H1 (cell line): Measurements from ENCODE around the gene GYS2. TPM values are rescaled to one million over a fixed set of nuclear protein-coding genes. Genes with fewer than 3 reads are reported as not detected.

Experiments
- CTCF ChIA-PET: fragments of 300-600 bp; sonication (Branson Sonifier 250); formaldehyde crosslinking; loops from one replicate; lab custom pipeline; 2021; ENCODE audit not compliant: partially characterized antibody; lab: Charles Lee
- POLR2A ChIA-PET: fragments of 300-600 bp; sonication (Branson Sonifier 250); formaldehyde crosslinking; loops from one replicate; lab custom pipeline; 2021; ENCODE audit warnings: inconsistent platforms; ENCODE audit not compliant: partially characterized antibody; lab: Charles Lee
- DNase-seq, 2 experiments: peaks; one replicate each; pipeline versions ENCODE4 v3.0.0 to v3.0.0-alpha.2; 2010 to 2022; ENCODE audit warnings: low spot score in 2 of 2, low read depth in 1 of 2, mixed read lengths in 1 of 2
- FAIRE-seq: peaks from 2 replicates; lab custom pipeline; 2011; peaks lifted over from hg19 to GRCh38; lab: Jason Lieb, UNC
- H2AFZ ChIP-seq: 2 replicates; pipeline ENCODE4 v1.8.1; 2012; ENCODE audit warnings: low read length, inconsistent platforms
- H2AK5ac ChIP-seq: 2 replicates; pipeline ENCODE4 v1.6.1; 2013; ENCODE audit warnings: low read depth, low read length
- H2BK120ac ChIP-seq: replicated peaks from 2 replicates; pipeline ENCODE3; 2013; ENCODE audit warnings: low read depth, low read length, inconsistent platforms
- H2BK12ac ChIP-seq: 2 replicates; pipeline ENCODE4 v1.6.1; 2013; ENCODE audit warnings: low read depth, low read length
- H2BK15ac ChIP-seq: 2 replicates; pipeline ENCODE4 v1.6.1; 2013; ENCODE audit warnings: low read length
- H2BK20ac ChIP-seq: 2 replicates; pipeline ENCODE4 v1.6.1; 2013; ENCODE audit warnings: low read length
- H2BK5ac ChIP-seq: 2 replicates; pipeline ENCODE4 v1.6.1; 2013; ENCODE audit warnings: low read depth, low read length
- H3K14ac ChIP-seq: 2 replicates; pipeline ENCODE4 v1.6.1; 2013; ENCODE audit warnings: inconsistent platforms; ENCODE audit not compliant: insufficient read length
- H3K18ac ChIP-seq: 2 replicates; pipeline ENCODE4 v1.6.1; 2013; ENCODE audit warnings: low read length; ENCODE audit errors: extremely low read depth
- H3K23ac ChIP-seq: 2 replicates; pipeline ENCODE4 v1.6.1; 2013; ENCODE audit warnings: inconsistent platforms; ENCODE audit not compliant: insufficient read length
- H3K23me2 ChIP-seq: 2 replicates; pipeline ENCODE4 v1.6.1; 2013; ENCODE audit warnings: low read depth, low read length
- H3K27ac ChIP-seq: 2 replicates; pipeline ENCODE4 v1.6.1; 2011; ENCODE audit warnings: low read depth, low read length, inconsistent platforms
- H3K27me3 ChIP-seq, 4 experiments: replicated peaks in 1 of 4; 1 replicate in 1 of 4; 2 replicates in 3 of 4; pipeline versions ENCODE4 v1.6.1 to v1.8.1; 2011 to 2013; ENCODE audit warnings: low read length in 3 of 4, mild to moderate bottlenecking in 3 of 4, inconsistent platforms in 2 of 4, mixed read lengths in 2 of 4, moderate library complexity in 1 of 4; ENCODE audit not compliant: control insufficient read depth in 3 of 4, insufficient read depth in 3 of 4; ENCODE audit errors: extremely low read depth in 1 of 4
- H3K36me3 ChIP-seq, 4 experiments: 2 replicates each; pipeline versions ENCODE4 v1.6.1 to v1.8.1; 2011 to 2013; ENCODE audit warnings: mild to moderate bottlenecking in 4 of 4, low read length in 3 of 4, moderate library complexity in 2 of 4, control low read depth in 1 of 4, inconsistent platforms in 1 of 4; ENCODE audit not compliant: insufficient read depth in 4 of 4, control insufficient read depth in 2 of 4
- H3K4ac ChIP-seq: replicated peaks from 2 replicates; pipeline ENCODE3; 2013; ENCODE audit warnings: low read length, low read depth, mixed read lengths, inconsistent platforms; ENCODE audit not compliant: insufficient read length
- H3K4me1 ChIP-seq, 4 experiments: replicated peaks in 1 of 4; 1 replicate in 1 of 4; 2 replicates in 3 of 4; pipeline versions ENCODE4 v1.6.1 to v1.8.1; 2011 to 2013; ENCODE audit warnings: low read length in 3 of 4, inconsistent platforms in 2 of 4, mixed read lengths in 1 of 4; ENCODE audit not compliant: insufficient read depth in 4 of 4, control insufficient read depth in 3 of 4
- H3K4me2 ChIP-seq, 2 experiments: 2 replicates each; pipeline versions ENCODE4 v1.6.1 to v1.8.1; 2011 to 2013; ENCODE audit warnings: low read depth in 2 of 2, low read length in 2 of 2, control low read depth in 1 of 2, inconsistent platforms in 1 of 2, mild to moderate bottlenecking in 1 of 2; ENCODE audit not compliant: insufficient read depth in 1 of 2
- H3K4me3 ChIP-seq, 4 experiments: fragments of 200-600, 300-600 bp in 1 of 4; sonication (generic), shearing (Covaris generic), sonication (Bioruptor Twin) in 1 of 4; 2 replicates each; pipeline versions ENCODE4 v1.5.1 to v1.8.1; 2011 to 2016; ENCODE audit warnings: low read length in 4 of 4, low read depth in 3 of 4, control low read depth in 2 of 4, inconsistent platforms in 2 of 4, mild to moderate bottlenecking in 2 of 4, mixed read lengths in 1 of 4, moderate library complexity in 1 of 4; ENCODE audit not compliant: insufficient read depth in 2 of 4; ENCODE audit errors: extremely low read depth in 1 of 4
- H3K56ac ChIP-seq: replicated peaks from 2 replicates; pipeline ENCODE3; 2013; ENCODE audit warnings: low read depth, mild to moderate bottlenecking, mixed read lengths, low read length, inconsistent platforms; ENCODE audit not compliant: insufficient read length
- H3K79me1 ChIP-seq: 2 replicates; pipeline ENCODE4 v1.6.1; 2013; ENCODE audit warnings: low read depth, low read length, control low read depth
- H3K79me2 ChIP-seq, 2 experiments: 2 replicates each; pipeline versions ENCODE4 v1.6.1 to v1.8.1; 2012 to 2013; ENCODE audit warnings: low read length in 2 of 2, mild to moderate bottlenecking in 2 of 2, inconsistent platforms in 1 of 2; ENCODE audit not compliant: insufficient read depth in 2 of 2, control insufficient read depth in 1 of 2
- H3K9ac ChIP-seq, 4 experiments: replicated peaks in 1 of 4; 1 replicate in 1 of 4; 2 replicates in 3 of 4; pipeline versions ENCODE4 v1.6.1 to v1.8.1; 2011 to 2013; ENCODE audit warnings: low read depth in 3 of 4, low read length in 3 of 4, control low read depth in 2 of 4, mild to moderate bottlenecking in 2 of 4, moderate library complexity in 2 of 4, inconsistent platforms in 1 of 4; ENCODE audit errors: extremely low read depth in 1 of 4
- H3K9me3 ChIP-seq, 2 experiments: 2 replicates each; pipeline versions ENCODE4 v1.6.1 to v1.8.1; 2012 to 2013; ENCODE audit warnings: mild to moderate bottlenecking in 2 of 2, moderate library complexity in 2 of 2, control low read depth in 1 of 2, inconsistent platforms in 1 of 2, low read depth in 1 of 2, low read length in 1 of 2, mixed read lengths in 1 of 2; ENCODE audit not compliant: insufficient read depth in 2 of 2
- H4K20me1 ChIP-seq, 2 experiments: replicated peaks in 1 of 2; 2 replicates each; pipeline versions ENCODE3 to v1.8.1; 2011 to 2013; ENCODE audit warnings: inconsistent platforms in 2 of 2, low read length in 2 of 2, mild to moderate bottlenecking in 1 of 2; ENCODE audit not compliant: insufficient read depth in 2 of 2, control insufficient read depth in 1 of 2
- H4K5ac ChIP-seq: 2 replicates; pipeline ENCODE4 v1.6.1; 2013; ENCODE audit warnings: low read length, low read depth, mixed read lengths, inconsistent platforms; ENCODE audit not compliant: insufficient read length
- H4K8ac ChIP-seq: 2 replicates; pipeline ENCODE4 v1.8.0; 2013; ENCODE audit warnings: mild to moderate bottlenecking, moderate library complexity, low read length, inconsistent platforms; ENCODE audit not compliant: insufficient read depth; ENCODE audit errors: extremely low read depth
- H4K91ac ChIP-seq: replicated peaks from 2 replicates; pipeline ENCODE3; 2013; ENCODE audit warnings: low read length, mixed read lengths, inconsistent platforms; ENCODE audit not compliant: insufficient read length
- CBX8 ChIP-seq: fragments of 300-800, 300-1000 bp; sonication (generic); IDR thresholded peaks from 2 replicates; pipeline ENCODE4 v1.7.1; 2016; ENCODE audit warnings: low read depth, low read length, borderline replicate concordance
- CREB1 ChIP-seq: IDR thresholded peaks from 2 replicates; pipeline ENCODE4 v1.6.1; 2012; ENCODE audit warnings: inconsistent platforms
- KDM4A ChIP-seq: IDR thresholded peaks from one replicate; pipeline ENCODE4 v1.7.1; 2012; ENCODE audit warnings: low read depth, mild to moderate bottlenecking, moderate library complexity, low read length, inconsistent platforms; ENCODE audit not compliant: severe bottlenecking
- MAX ChIP-seq: IDR thresholded peaks from 2 replicates; pipeline ENCODE4 v1.6.1; 2012; ENCODE audit warnings: inconsistent platforms
- NANOG ChIP-seq: IDR thresholded peaks from 2 replicates; pipeline ENCODE4 v1.6.1; 2011; ENCODE audit warnings: low read length, low read depth, mild to moderate bottlenecking, inconsistent platforms; ENCODE audit not compliant: insufficient read depth, poor library complexity, severe bottlenecking
- NRF1 ChIP-seq: IDR thresholded peaks from 2 replicates; pipeline ENCODE4 v1.6.1; 2011; ENCODE audit warnings: mild to moderate bottlenecking, low read depth, low read length, improper control_type of control experiment
- PHF8 ChIP-seq: fragments of 200-600 bp; sonication (generic); conservative IDR thresholded peaks from 2 replicates; pipeline ENCODE4 v1.7.1; 2012; ENCODE audit warnings: low read depth, mild to moderate bottlenecking, inconsistent platforms, low read length, moderate library complexity
- POLR2AphosphoS5 ChIP-seq: IDR thresholded peaks from 2 replicates; pipeline ENCODE4 v1.6.1; 2011; ENCODE audit warnings: low read depth, low read length
- ZNF274 ChIP-seq: IDR thresholded peaks from 2 replicates; pipeline ENCODE4 v1.7.0; 2012; ENCODE audit warnings: low read length, borderline replicate concordance; ENCODE audit errors: extremely low read depth
- WGBS, 2 experiments: shearing (Covaris generic) in 1 of 2; methylation state at CpG; one replicate each; pipeline versions ENCODE4 v1.1.6 to v1.1.7; 2013 to 2015; ENCODE audit warnings: low lambda C conversion rate in 2 of 2, mixed read lengths in 2 of 2, inconsistent platforms in 1 of 2, low coverage in 1 of 2, missing lambda C conversion rate in 1 of 2; ENCODE audit not compliant: insufficient replicate concordance in 2 of 2, insufficient coverage in 1 of 2, insufficient read length in 1 of 2; ENCODE audit errors: extremely low coverage in 1 of 2, missing lambda C conversion rate in 1 of 2; 5-methylcytosine and 5-hydroxymethylcytosine counted together
- polyA plus RNA-seq, 7 experiments: library from polyadenylated mRNA; depleted of rRNA in 3 of 7; stranded (reverse) in 5 of 7; unstranded in 2 of 7; fragments of >200 nt in 5 of 7; fragments of 200-250 nt in 2 of 7; gene quantifications; 1 replicate in 5 of 7; 2 replicates in 1 of 7; 4 replicates in 1 of 7; pipeline versions ENCODE4 v1.2.1 to v1.2.3, GENCODE V29; 2011 to 2013; ENCODE audit warnings: missing spikeins in 2 of 7, mixed read lengths in 2 of 7
- total RNA-seq: library from RNA; stranded (reverse); fragmentation: NEBNext Ultra II Directional; extraction: Animal tissue kit (Norgen Biotek cat#: 25700); gene quantifications from 2 replicates; pipeline ENCODE4 v1.2.1, GENCODE V29; 2021

GYS2 gene
- total and polyA plus RNA-seq, 2 of the 8 experiments (the other 6 are each of a cell fraction or from before 2014, with no cell fraction given): not detected

- Histone ChIP-seq H3K36me3 (peaks cover 2 to 22% (median 13%) of the 10 kb centered on the region in 4 experiments; a peak in 6 of 8 replicates), H3K79me2 (peaks cover 9 to 51% of the 10 kb centered on the region in 2 experiments; a peak in 3 of 4 replicates), H2BK20ac (no peak overlapping the region), H4K8ac (no peak overlapping the region), H3K4me1 (peaks cover 0 to 6% (median 2%) of the 10 kb centered on the region in 4 experiments; a peak in 4 of 7 replicates), H4K91ac (no peak overlapping the region), H3K4me3 (peak overlapping the region; percentile 72 to 93 (median 84)), H3K79me1 (peaks cover 4% of the 10 kb centered on the region), H3K4ac (no peak overlapping the region), H3K14ac (no peak overlapping the region), H2BK120ac (no peak overlapping the region), H3K9me3 (no peaks in the 10 kb centered on the region), H4K5ac (no peak overlapping the region), H2AK5ac (no peak overlapping the region), H3K27ac (0 out of 2 replicates have a peak overlapping the region, but pooled peaks have one; percentile 74), H3K4me2 (peak overlapping the region; percentile 81 to 91), H3K27me3 (no peaks in the 10 kb centered on the region), H3K18ac (no peak overlapping the region), H4K20me1 (peaks cover 0 to 2% of the 10 kb centered on the region in 2 experiments), H3K56ac (no peak overlapping the region), H2BK12ac (no peak overlapping the region), H3K23ac (no peak overlapping the region), H2BK5ac (no peak overlapping the region; the same call in 1 of the 2 replicates), H2BK15ac (no peak overlapping the region), H2AFZ (peak overlapping the region; percentile 71; the same call in 1 of the 2 replicates), H3K23me2 (peaks cover 7% of the 10 kb centered on the region), H3K9ac (peak overlapping the region; percentile 85 to 95 (median 87))
- 20% methylated on average over 8 of the region's 8 CpGs; no CpG with 5 or more reads in 1 of the 2 experiments for WGBS, 2 experiments
- ChIA-PET CTCF (no interaction called here), POLR2A (interaction anchor here (0.7 to 2.6 kb wide), 18 partner anchors 9 to 200 kb away, joined by 3 to 23 read pairs (median 4); partner anchors contain the start of genes LDHB and SPX)
- TF ChIP-seq KDM4A: no peak
- no peak for TF ChIP-seq CREB1
- TF ChIP-seq CBX8: no peak
- no peak for TF ChIP-seq NRF1
- TF ChIP-seq POLR2AphosphoS5: no peak
- TF ChIP-seq ZNF274: no peak
- no peak for TF ChIP-seq PHF8
- no peak for TF ChIP-seq MAX
- no peak for TF ChIP-seq NANOG
- DNase-seq (no peak), FAIRE-seq (no peak)
Observed at GRCh38 chr12:21500786-21501257, 103.8 kb downstream of the GYS2 start.
